GM19238 (cell line): ENCODE results near the gene ABCG5.

Experiments used
- DNase-seq: peaks from one replicate; pipeline ENCODE4 v3.0.0; 2011; ENCODE audit warnings: low spot score; ENCODE audit not compliant: insufficient read length

ABCG5 gene

GRCh38 chr2:43838560-43839267 is at the start of gene ABCG5, which contains the start of gene ABCG8:
ABCG5 (minus strand) TSS chr2:43838839; CDS start chr2:43838679, 160 bp downstream.
ABCG8 (plus strand) TSS chr2:43838971; CDS start chr2:43839054, 83 bp downstream.
- no peak for DNase-seq

DNA sequence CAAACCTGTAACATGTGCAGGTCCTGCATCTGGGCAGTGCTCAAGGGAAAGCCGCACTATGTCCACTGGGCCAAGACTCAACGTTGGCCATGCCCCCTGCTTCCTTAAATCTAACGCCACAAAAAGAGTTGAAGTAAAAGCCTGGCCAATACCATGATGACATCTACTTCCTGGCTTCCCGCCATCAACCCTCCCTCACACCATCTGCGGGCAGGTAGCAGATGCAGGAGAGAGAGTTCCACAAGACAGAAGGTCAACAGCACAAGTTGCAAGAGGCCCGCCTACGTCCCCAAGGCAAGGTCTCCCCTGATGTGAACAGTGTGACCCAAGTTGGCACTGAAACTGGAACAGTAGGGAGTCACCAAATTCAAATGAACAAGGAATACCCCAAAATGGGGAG is 48.5 kb upstream of the ABCG5 start:
- DNase-seq, result no peak

DNA sequence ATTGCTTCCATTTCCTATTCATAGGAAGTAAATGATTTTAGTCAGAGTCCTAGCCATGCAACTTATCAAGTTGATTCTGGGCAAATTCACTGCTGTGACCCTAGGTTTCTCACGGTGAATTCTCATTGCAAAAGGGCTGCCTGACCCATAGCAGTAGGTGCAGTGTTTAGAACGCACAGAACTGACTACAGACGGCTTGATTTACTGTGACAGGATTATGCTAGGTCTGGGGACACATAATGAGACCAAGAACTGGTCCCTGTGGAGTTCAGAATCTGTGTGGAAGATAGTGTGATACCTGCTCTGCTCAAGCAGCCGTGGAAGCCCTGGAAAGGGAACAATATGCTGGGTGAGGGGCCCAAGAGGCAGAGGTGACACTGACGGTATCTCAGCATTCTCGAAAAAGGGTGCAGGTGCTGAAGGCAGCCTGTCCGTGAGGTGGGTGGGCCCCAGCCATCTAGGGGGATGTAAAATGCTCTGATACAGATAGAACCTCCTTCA is 46.5 kb upstream of the ABCG5 start:
- no peak for DNase-seq

DNA sequence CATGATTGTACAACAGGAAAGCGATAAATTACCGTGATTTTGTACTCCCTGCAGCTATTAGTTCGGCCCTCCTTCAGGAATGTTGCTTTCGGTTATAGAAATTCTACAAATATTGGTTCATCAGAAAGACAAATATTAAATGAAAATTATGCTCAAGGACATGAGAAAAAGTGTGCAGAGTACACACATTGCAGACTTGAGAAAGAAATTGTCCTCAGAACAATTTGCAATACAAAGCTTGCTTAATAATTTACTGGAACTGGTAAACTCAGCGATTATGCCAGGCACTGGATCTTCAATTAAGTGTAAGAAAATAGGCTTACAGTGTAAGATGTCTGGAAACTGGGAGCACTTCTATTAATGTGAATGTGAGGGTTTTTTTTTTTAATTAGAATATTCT is 46.0 kb upstream of the ABCG5 start:
- no peak for DNase-seq

GRCh38 chr2:43882312-43882711 is 43.7 kb upstream of the ABCG5 start:
- DNase-seq, result no peak

DNA sequence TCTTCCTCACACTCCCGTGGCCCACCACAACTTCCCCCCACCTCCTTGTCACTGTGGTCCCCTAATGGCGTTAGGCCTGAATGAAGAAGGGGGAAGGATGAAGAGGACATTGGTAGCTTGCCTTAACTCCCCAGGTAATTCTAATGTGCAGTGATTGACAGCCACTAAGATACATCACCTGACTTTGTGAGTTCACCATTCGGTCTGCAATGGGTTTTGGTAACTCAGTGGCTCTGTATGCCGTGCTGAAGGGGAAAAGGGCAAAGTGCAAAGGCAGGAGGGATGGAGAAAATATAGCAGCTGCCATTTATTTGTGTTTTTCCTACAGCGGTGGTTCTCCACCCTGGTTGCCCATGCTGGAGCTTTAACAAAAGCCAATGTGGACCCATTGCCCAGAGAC is 42.3 kb upstream of the ABCG5 start:
- DNase-seq, result no peak

GRCh38 chr2:43880471-43880870 is 41.8 kb upstream of the ABCG5 start:
- no peak for DNase-seq

DNA sequence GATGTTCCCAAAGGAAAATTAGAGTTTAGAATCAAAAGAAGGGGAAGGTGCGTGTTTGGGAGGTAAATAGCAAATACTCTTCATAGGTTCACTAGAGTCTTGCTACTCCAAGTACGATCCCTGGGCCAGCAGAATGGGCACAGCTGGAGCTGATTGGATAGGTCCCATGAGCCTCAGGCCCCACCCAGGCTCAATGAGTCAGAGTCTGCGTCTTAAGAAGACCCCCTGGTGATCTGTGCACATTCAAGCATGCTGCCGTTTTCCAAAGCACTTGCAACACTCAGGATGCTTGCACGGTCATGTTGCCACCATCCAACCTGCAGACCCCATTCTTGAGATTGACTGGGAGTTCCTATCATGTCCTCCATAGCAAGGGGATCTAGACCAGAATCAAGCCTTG is 40.6 kb upstream of the ABCG5 start:
- DNase-seq, result no peak

DNA sequence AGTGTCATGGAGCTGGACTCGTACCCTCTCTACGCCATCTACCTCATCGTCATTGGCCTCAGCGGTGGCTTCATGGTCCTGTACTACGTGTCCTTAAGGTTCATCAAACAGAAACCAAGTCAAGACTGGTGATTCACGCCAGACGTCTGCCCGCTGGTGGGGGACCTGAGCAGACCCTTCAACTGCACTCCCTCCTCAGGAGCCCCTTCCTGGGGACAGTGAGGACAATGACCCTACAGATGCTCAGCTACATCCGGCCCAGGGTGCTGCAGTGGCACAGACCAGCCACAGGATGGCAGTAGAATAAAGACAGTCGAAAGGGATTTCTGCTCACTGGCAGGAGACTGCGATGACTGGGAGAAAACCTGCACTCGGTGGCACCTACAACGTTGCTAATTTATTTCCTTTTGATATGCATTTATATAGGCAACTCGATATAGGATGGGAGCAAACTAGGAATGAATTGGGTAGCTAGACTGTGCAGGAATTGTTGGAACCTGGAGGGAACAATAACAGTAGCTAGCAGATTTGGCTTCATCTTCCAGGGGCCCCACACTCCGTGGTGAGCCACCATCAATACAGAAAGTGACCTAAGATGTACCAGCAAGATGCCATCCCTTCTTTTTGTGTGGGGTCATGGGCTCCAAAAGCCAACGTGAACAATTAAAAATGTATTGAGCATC is 39.3 kb upstream of the ABCG5 start:
- DNase-seq, result peak; percentile 62

DNA sequence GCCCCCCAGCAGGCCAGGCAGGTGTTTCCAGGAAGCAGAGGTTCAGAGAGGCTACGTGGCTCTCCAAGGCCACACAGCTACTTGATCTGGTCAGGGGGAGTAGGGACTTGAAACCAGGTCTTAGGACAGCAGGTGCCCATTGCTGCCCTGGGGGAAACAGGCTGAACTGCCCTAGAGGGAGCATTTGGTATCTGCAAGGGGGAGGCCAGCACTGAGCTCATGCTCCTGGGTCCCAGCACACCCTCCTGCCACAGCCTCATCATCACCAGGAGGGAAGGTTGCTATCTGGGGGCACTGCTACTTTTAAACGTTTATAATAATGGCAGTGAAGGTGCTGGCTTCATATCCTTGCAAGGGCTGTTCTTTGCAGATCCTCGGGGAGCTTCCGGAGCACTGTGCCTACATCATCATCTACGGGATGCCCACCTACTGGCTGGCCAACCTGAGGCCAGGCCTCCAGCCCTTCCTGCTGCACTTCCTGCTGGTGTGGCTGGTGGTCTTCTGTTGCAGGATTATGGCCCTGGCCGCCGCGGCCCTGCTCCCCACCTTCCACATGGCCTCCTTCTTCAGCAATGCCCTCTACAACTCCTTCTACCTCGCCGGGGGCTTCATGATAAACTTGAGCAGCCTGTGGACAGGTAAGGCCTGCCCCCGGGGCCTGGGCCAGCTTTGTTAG is 36.3 kb upstream of the ABCG5 start:
- DNase-seq, result no peak

- DNase-seq, result no peak
Observed at GRCh38 chr2:43872151-43872550, 33.5 kb upstream of the ABCG5 start.

DNA sequence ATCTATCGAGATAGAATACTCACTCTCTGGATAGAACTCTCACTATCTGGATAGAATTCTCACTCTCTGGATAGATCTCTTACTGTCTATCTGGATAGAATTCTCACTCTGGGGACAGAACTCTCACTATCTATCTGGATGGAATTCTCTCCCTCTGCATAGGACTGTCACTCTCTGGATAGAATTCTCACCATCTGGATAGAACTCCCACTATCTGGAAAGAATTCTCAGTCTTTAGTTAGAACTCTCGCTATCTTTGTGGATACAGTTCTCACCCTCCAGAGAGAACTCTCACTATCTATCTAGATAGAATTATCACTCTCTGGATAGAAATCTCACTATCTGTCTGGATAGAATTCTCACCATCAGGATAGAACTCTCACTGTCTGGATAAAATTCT is 16.7 kb upstream of the ABCG5 start:
- DNase-seq, result no peak

DNA sequence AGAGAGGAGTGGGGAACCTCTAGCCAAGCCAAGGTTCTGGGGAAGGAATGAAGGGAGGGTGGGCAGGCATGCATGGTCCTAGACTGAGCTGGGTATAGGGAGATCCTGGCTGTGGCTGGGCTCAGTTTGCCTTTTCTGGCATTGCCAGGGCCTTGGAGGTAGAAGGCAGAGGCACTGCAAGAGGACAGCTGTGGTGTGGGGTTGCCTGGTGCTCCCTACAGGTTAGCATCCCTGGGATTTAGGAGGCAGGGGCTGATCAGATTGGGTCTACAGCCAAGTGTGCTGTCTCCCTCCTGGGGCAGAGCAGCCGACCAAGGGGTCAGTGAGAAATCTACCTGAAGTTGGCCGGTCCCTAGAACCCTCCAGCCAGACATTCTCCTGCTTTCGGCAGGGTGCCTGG is 16.0 kb upstream of the ABCG5 start:
- no peak for DNase-seq

DNA sequence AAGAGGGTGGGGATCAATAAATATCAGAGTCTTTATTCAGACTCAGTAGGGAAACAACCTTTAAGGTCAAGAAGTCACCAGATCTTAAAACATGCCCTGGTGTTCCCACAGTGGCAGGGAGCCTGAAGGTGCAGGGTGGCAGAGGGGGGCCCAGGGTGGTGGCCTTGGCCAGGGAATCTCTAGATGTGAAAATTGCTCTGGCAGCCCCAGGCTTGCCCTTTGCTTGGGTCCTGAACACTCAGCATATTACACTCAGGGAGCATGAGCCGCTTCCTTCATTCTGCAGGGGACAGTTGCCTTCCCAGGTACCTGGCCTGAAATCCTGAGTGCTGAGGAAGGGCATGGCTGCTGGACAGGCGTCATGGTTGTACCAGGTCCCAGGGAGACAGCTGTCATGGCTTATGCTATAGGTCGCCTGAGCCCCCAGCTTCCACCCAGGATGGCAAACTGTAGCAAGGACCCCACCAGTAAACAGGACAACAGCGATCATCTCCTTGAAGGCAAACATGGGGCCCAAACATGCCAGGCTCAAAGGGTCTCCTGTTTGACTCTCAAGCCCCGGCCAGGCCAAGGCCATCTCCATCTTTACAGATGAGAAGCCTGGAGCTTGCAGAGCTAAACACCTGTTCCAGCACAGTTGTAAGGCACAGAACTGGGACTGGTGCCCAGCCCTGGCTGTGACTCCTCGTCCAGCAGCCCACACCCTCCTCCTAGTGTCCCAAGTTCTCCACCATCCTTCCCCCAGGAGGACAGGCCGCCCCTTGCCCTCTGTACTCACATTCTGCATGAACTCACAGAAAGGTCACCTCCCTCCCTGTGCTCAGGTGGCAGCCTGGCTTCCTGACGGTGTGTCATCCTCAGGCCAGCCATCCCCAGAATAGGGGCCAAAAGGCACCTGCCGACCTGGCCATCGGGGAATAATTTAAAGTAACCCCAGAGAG is 14.8 kb upstream of the ABCG5 start:
- DNase-seq, result no peak

- DNase-seq, result no peak
Observed at GRCh38 chr2:43852196-43852730, 13.6 kb upstream of the ABCG5 start.

DNA sequence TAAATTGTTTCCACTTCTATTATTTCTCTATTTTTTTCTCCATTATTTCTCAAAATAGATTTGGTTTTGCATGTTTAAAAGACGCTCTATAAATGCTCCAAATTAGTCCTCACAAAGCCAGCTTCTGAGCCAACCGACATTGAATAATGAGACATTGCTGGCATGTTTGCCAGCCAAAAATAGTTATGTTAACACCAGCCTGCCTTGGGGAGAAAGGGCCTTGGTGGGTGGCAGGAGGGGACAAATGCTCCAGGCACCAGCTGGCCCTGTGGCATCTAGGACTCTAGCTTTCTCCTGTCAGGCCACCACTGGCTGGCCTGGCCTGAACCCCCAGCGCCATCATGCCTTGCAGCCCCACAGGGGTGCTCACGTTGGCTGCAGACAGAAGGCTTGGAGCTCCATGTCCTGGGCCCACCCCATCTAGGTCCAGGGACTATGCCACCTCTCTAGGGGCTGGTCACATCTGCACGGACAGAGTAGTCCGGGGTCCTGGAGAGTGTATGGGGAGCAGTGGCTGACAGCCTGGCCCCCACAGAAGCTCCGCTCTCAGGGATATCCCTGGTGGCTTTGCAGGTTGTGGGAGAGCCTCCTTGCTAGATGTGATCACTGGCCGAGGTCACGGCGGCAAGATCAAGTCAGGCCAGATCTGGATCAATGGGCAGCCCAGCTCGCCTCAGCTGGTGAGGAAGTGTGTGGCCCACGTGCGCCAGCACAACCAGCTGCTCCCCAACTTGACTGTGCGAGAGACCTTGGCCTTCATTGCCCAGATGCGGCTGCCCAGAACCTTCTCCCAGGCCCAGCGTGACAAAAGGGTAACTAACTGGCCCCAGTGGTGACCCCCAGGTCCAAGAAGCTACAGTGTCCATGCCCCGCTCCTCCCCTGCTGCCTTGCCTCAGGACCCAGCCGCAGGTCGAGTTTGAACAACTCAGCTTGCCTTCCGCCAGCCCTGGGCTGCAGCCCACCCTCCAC is 12.7 kb upstream of the ABCG5 start:
- DNase-seq, result no peak

- DNase-seq, result no peak
Observed at GRCh38 chr2:43848214-43848613, 9.6 kb upstream of the ABCG5 start.

DNA sequence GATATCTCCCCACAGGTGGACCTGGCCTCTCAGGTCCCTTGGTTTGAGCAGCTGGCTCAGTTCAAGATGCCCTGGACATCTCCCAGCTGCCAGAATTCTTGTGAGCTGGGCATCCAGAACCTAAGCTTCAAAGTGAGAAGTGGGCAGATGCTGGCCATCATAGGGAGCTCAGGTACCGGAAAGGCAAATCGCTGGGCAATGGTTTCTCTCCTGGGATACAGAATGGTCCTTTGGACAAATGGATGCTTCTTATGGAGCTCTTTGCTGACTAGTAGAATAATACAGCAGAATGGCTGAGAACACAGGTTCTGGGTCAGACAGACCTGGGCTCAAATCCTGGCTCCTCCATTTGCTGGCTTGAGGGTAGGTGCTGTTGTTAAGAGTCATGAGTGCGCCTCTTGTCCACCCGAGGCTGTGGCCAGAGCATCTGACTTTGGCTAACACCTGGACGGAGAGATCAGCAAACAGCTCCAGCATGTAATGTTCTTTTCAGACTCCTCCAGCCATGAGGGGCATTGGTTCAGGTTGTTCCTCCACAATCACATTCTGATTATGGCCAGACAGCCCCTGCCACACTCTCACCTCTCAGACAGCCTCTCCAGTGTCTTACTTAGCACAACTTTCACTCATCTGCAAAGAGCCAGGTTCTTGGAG is 7.6 kb upstream of the ABCG5 start:
- no peak for DNase-seq

GRCh38 chr2:43845181-43845580 is 6.5 kb upstream of the ABCG5 start:
- DNase-seq, result no peak
